Gastroesophageal sphincter (tissue), 4 donors: Measurements from ENCODE around the gene NKX6-1. TPM values are rescaled to one million over a fixed set of nuclear protein-coding genes. Genes with fewer than 3 reads are reported as not detected.

Experiments
- ATAC-seq: fragments of 150-250 bp; one replicate; pipeline ENCODE4 v1.9.1; 2016; ENCODE audit warnings: mild to moderate bottlenecking, moderate library complexity
- H3K27ac ChIP-seq, 4 donors: fragments of 200-600 bp; sonication (generic) in 3 of 4; 1 replicate in 3 of 4; 2 replicates in 1 of 4; pipeline ENCODE4 v1.5.1; 2016 to 2019
- H3K27me3 ChIP-seq: fragments of 200-600 bp; sonication (generic); one replicate; pipeline ENCODE4 v1.5.1; 2019
- H3K36me3 ChIP-seq, 2 donors: fragments of 200-600 bp; sonication (generic); one replicate each; pipeline ENCODE4 v1.5.1; 2019; ENCODE audit warnings: control low read depth in 1 of 2
- H3K4me1 ChIP-seq, 3 donors: fragments of 200-600 bp; sonication (generic); 1 replicate in 2 of 3; 2 replicates in 1 of 3; pipeline ENCODE4 v1.5.1; 2016 to 2019; ENCODE audit warnings: control low read depth in 2 of 3
- H3K4me3 ChIP-seq, 2 donors: fragments of 200-600 bp; sonication (generic); one replicate each; pipeline ENCODE4 v1.5.1; 2019; ENCODE audit warnings: mild to moderate bottlenecking in 1 of 2, moderate library complexity in 1 of 2
- H3K9me3 ChIP-seq, 3 donors: fragments of 200-600 bp; sonication (generic); one replicate each; pipeline ENCODE4 v1.5.1; 2017 to 2019; ENCODE audit warnings: control low read depth in 2 of 3
- CTCF ChIP-seq, 4 experiments: fragments of 200-600 bp in 2 of 4; fragments of 450-650 bp in 2 of 4; sonication (generic) in 1 of 4; IDR thresholded peaks; one replicate each; pipeline ENCODE4 v1.5.1; 2017 to 2019; ENCODE audit warnings: antibody characterized with exemption in 4 of 4, mild to moderate bottlenecking in 2 of 4, moderate library complexity in 2 of 4
- EP300 ChIP-seq: sonication (generic); formaldehyde crosslinking; IDR thresholded peaks from one replicate; pipeline ENCODE4 v1.6.1; 2017; ENCODE audit warnings: antibody characterized with exemption, mild to moderate bottlenecking
- POLR2A ChIP-seq, 2 donors: fragments of 450-650 bp; IDR thresholded peaks; one replicate each; pipeline ENCODE4 v1.6.1; 2017; ENCODE audit warnings: antibody characterized with exemption in 2 of 2, mild to moderate bottlenecking in 2 of 2, moderate library complexity in 1 of 2
- POLR2AphosphoS5 ChIP-seq: sonication (generic); formaldehyde crosslinking; IDR thresholded peaks from one replicate; pipeline ENCODE4 v1.6.1; 2017; ENCODE audit warnings: antibody characterized with exemption
- WGBS, 2 donors: methylation state at CpG; one replicate each; pipeline ENCODE4 v1.1.5; 2018; ENCODE audit warnings: low coverage in 1 of 2; 5-methylcytosine and 5-hydroxymethylcytosine counted together
- total RNA-seq, 4 donors: library from RNA; depleted of rRNA; stranded (reverse); fragments of >200 nt; gene quantifications; one replicate each; pipeline ENCODE4 v1.1.0, GENCODE V29; 2016

NKX6-1 gene
- total RNA-seq, 4 donors from 2014 or later, result 6.2 to 102 (median 65.8) TPM

- H3K9me3 ChIP-seq, result no peaks in the 10 kb centered on the region
Measured at GRCh38 chr4:84503495-84504437, 4.7 kb upstream of the NKX6-1 start.

GRCh38 chr4:84502955-84503373 is 3.9 kb upstream of the NKX6-1 start:
- Histone ChIP-seq H3K4me1 (peaks cover 0 to 49% (median 0%) of the 10 kb centered on the region in 3 donors), H3K27me3 (peaks cover 60% of the 10 kb centered on the region), H3K27ac (peak overlapping the region; percentile 94 to 98 (median 96)), H3K4me3 (peak overlapping the region; percentile 34 to 88), H3K9me3 (no peaks in the 10 kb centered on the region), H3K36me3 (no peaks in the 10 kb centered on the region)
- TF ChIP-seq CTCF (IDR thresholded peaks at IDR 0.05), result no peak
- TF ChIP-seq POLR2A (IDR thresholded peaks at IDR 0.05), result no peak
- TF ChIP-seq POLR2AphosphoS5, result no peak
- no peak for TF ChIP-seq EP300
- WGBS, 2 donors, result 12 to 44% methylated on average over 14 of the region's 18 CpGs
- no peak for ATAC-seq

More at GRCh38 chr4:84503495-84504437, 4.7 kb upstream of the NKX6-1 start:
- Histone ChIP-seq H3K4me1 (peaks cover 0 to 54% (median 5%) of the 10 kb centered on the region in 3 donors), H3K4me3 (peak overlapping the region; percentile 34 to 88), H3K27ac (peak overlapping the region; percentile 94 to 98 (median 96)), H3K27me3 (peaks cover 54% of the 10 kb centered on the region), H3K36me3 (no peaks in the 10 kb centered on the region)
- ATAC-seq, result no peak
- WGBS, 2 donors, result 3 to 16% methylated on average over 19 of the region's 19 CpGs
- TF ChIP-seq EP300 (no peak), CTCF (IDR thresholded peaks at IDR 0.05) (peak; percentile 61 to 82 (median 74))

GRCh38 chr4:84502333-84502954 is 3.4 kb upstream of the NKX6-1 start:
- ATAC-seq, result no peak
- H3K36me3 ChIP-seq, result no peaks in the 10 kb centered on the region
- TF ChIP-seq POLR2A (IDR thresholded peaks at IDR 0.05), result no peak
- TF ChIP-seq EP300, result no peak
- TF ChIP-seq CTCF (IDR thresholded peaks at IDR 0.05), result no peak
- no peak for TF ChIP-seq POLR2AphosphoS5
- peak overlapping the region; percentile 94 to 98 (median 96) for H3K27ac ChIP-seq
- peaks cover 65% of the 10 kb centered on the region for H3K27me3 ChIP-seq
- H3K9me3 ChIP-seq, result no peaks in the 10 kb centered on the region
- H3K4me3 ChIP-seq, result peak overlapping the region; percentile 34 to 88
- H3K4me1 ChIP-seq, result peaks cover 0 to 49% (median 0%) of the 10 kb centered on the region in 3 donors
- WGBS, 2 donors, result 10 to 37% methylated on average over 7 to 13 of the region's 14 CpGs

GRCh38 chr4:84501721-84502267 is 2.7 kb upstream of the NKX6-1 start:
- Histone ChIP-seq H3K4me1 (peaks cover 0 to 48% (median 0%) of the 10 kb centered on the region in 3 donors), H3K27ac (peak overlapping the region; percentile 94 to 98 (median 96)), H3K27me3 (peaks cover 72% of the 10 kb centered on the region), H3K9me3 (no peaks in the 10 kb centered on the region), H3K4me3 (peak overlapping the region; percentile 34 to 88), H3K36me3 (no peaks in the 10 kb centered on the region)
- no peak for ATAC-seq
- 10 to 42% methylated on average over 9 to 14 of the region's 33 CpGs for WGBS, 2 donors
- TF ChIP-seq CTCF (IDR thresholded peaks at IDR 0.05) (no peak), POLR2AphosphoS5 (no peak), EP300 (no peak), POLR2A (IDR thresholded peaks at IDR 0.05) (peak in 1 of 2 donors; percentile 31)
